ENCODE data around the gene MIEF2. TPM values are rescaled to one million over a fixed set of nuclear protein-coding genes. Genes with fewer than 3 reads are reported as not detected.

The MIEF2 gene
- total RNA-seq, 3 donors from 2014 or later = 13.4 to 20.7 (median 16.4) TPM

- peaks cover 3% of the 10 kb centered on the region for H3K36me3 ChIP-seq (ENCODE audit: low read depth)
- peak; percentile 58 for ATAC-seq
These were observed 10.2 kb upstream of the MIEF2 start for GRCh38 chr17:18250259-18250658.

GRCh38 chr17:18250708-18251107 is 9.8 kb upstream of the MIEF2 start:
- intact Hi-C loops (cut with DNase I, micrococcal nuclease) = no loop called here
- ATAC-seq = no peak
- no peak for DNase-seq
- H3K4me3 ChIP-seq = no peak overlapping the region
- no peaks in the 10 kb centered on the region for H3K9me3 ChIP-seq
- TF ChIP-seq, protein P1, sequence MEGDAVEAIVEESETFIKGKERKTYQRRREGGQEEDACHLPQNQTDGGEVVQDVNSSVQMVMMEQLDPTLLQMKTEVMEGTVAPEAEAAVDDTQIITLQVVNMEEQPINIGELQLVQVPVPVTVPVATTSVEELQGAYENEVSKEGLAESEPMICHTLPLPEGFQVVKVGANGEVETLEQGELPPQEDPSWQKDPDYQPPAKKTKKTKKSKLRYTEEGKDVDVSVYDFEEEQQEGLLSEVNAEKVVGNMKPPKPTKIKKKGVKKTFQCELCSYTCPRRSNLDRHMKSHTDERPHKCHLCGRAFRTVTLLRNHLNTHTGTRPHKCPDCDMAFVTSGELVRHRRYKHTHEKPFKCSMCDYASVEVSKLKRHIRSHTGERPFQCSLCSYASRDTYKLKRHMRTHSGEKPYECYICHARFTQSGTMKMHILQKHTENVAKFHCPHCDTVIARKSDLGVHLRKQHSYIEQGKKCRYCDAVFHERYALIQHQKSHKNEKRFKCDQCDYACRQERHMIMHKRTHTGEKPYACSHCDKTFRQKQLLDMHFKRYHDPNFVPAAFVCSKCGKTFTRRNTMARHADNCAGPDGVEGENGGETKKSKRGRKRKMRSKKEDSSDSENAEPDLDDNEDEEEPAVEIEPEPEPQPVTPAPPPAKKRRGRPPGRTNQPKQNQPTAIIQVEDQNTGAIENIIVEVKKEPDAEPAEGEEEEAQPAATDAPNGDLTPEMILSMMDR (IDR thresholded peaks at IDR 0.05) = no peak
- H3K4me1 ChIP-seq (ENCODE audit: low read depth) = peaks cover 3% of the 10 kb centered on the region
- peaks cover 3% of the 10 kb centered on the region for H3K36me3 ChIP-seq (ENCODE audit: low read depth)

More at GRCh38 chr17:18250259-18250658, 10.2 kb upstream of the MIEF2 start:
- intact Hi-C loops (cut with DNase I, micrococcal nuclease) = no loop called here
- Histone ChIP-seq H3K4me1 (ENCODE audit: low read depth) (peaks cover 3% of the 10 kb centered on the region), H3K4me3 (no peak overlapping the region), H3K9me3 (no peaks in the 10 kb centered on the region)
- DNase-seq = peak; percentile 80 to 90 (median 87)
- TF ChIP-seq, protein P1 (IDR thresholded peaks at IDR 0.05) = no peak

DNA sequence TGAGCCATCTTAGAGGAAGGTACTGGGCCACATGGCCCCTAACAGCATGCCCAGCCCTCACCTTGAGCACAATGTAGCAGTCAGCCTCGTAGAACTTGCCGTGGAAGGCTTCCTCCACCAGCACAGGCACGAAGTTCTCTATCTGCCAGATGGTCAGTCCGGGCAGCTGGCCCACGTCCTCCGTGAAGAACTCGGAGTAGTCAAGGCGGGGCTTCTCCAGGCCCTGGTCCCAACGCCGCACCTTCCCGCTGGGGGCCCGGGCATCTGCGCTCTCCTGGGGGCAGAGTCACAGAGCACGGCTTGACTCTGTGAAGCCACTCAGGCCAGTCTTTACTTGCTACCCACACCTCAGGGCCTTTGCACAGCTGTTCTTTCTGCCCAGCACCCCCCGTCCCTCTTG is 9.3 kb upstream of the MIEF2 start:
- no peak for DNase-seq
- TF ChIP-seq, protein P1 (IDR thresholded peaks at IDR 0.05) = no peak
- no peak for ATAC-seq
- Histone ChIP-seq H3K36me3 (ENCODE audit: low read depth) (peaks cover 3% of the 10 kb centered on the region), H3K4me1 (ENCODE audit: low read depth) (peaks cover 2% of the 10 kb centered on the region), H3K4me3 (no peak overlapping the region), H3K9me3 (no peaks in the 10 kb centered on the region)
- intact Hi-C loops (cut with DNase I, micrococcal nuclease) = no loop called here

DNA sequence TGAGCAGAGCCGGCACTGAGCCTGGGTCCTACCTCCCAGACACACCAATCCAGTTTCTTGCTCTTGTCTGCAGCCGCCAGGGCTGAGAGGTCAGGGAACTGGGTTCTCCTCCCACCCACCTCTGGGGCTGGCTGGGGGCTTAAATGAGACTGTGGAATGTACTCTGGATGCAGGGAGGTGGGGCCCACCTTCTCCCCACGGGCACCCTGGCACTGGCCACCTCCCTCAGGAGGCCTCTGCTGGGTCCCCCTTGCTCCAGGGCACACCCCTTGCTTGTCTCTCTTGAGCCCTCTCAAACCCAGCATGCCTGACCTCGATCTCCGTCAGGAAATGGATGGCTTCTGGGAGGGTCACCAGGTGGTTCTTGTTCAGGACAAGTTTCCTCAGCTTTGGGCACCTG is 8.3 kb upstream of the MIEF2 start:
- TF ChIP-seq, protein P1 (IDR thresholded peaks at IDR 0.05) = no peak
- H3K36me3 ChIP-seq (ENCODE audit: low read depth) = peaks cover 3% of the 10 kb centered on the region
- H3K4me1 ChIP-seq (ENCODE audit: low read depth) = peaks cover 4% of the 10 kb centered on the region
- ATAC-seq = no peak
- H3K4me3 ChIP-seq = no peak overlapping the region
- DNase-seq = no peak
- intact Hi-C loops (cut with DNase I, micrococcal nuclease) = no loop called here
- no peaks in the 10 kb centered on the region for H3K9me3 ChIP-seq

GRCh38 chr17:18253187-18253884 is 7.1 kb upstream of the MIEF2 start:
- peaks cover 3% of the 10 kb centered on the region for H3K36me3 ChIP-seq (ENCODE audit: low read depth)
- H3K9me3 ChIP-seq = no peaks in the 10 kb centered on the region
- TF ChIP-seq, protein P1 (IDR thresholded peaks at IDR 0.05) = no peak
- ATAC-seq (no peak), DNase-seq (no peak)
- intact Hi-C loops (cut with DNase I, micrococcal nuclease) = no loop called here
- H3K4me3 ChIP-seq = no peak overlapping the region
- peaks cover 9% of the 10 kb centered on the region for H3K4me1 ChIP-seq (ENCODE audit: low read depth)
